ENCODE data around the gene COL21A1. TPM values are rescaled to one million over a fixed set of nuclear protein-coding genes. Genes with fewer than 3 reads are reported as not detected.

Gene COL21A1
- total RNA-seq, 1 experiment from 2014 or later, result 1.8 TPM

GRCh38 chr6:56024931-56025330 lies 222.4 kb downstream of the COL21A1 start:
- H3K27ac ChIP-seq (ENCODE audit: insufficient read length, low read depth, low read length), result no peak overlapping the region
- no peak overlapping the region for H3K9ac ChIP-seq (ENCODE audit: extremely low read depth, insufficient read length, low read length)
- no peak overlapping the region for H3K18ac ChIP-seq (ENCODE audit: insufficient read length, low read depth, low read length)
- no CpG with 5 or more reads among the region's 5 CpGs for WGBS (ENCODE audit: extremely low coverage, insufficient read length, low lambda C conversion rate)
- H2BK120ac ChIP-seq (ENCODE audit: low read depth, low read length, poor library complexity, severe bottlenecking), result no peak overlapping the region
- H3K27me3 ChIP-seq (ENCODE audit: insufficient read depth, low read length), result no peaks in the 10 kb centered on the region
- no peak overlapping the region for H2BK20ac ChIP-seq (ENCODE audit: low read depth, low read length, poor library complexity, severe bottlenecking)
- no peaks in the 10 kb centered on the region for H3K27me3 Mint-ChIP-seq (ENCODE audit: low read depth)
- no peaks in the 10 kb centered on the region for H3K36me3 Mint-ChIP-seq (ENCODE audit: insufficient read depth in 1 of 3, low read depth in 3 of 3)
- peaks cover 11 to 20% of the 10 kb centered on the region in 2 experiments for H3K4me1 Mint-ChIP-seq
- H3K4me3 Mint-ChIP-seq, result no peak overlapping the region
- H2BK12ac ChIP-seq (ENCODE audit: insufficient read length, low read depth, low read length), result no peak overlapping the region
- no peaks in the 10 kb centered on the region; the same call in 1 of the 2 replicates for H3K4me1 ChIP-seq (ENCODE audit: insufficient read depth, low read length)
- H3K23me2 ChIP-seq (ENCODE audit: insufficient read length, low read depth, low read length, poor library complexity, severe bottlenecking), result no peaks in the 10 kb centered on the region
- H4K91ac ChIP-seq (ENCODE audit: insufficient read length, low read depth, low read length), result no peak overlapping the region
- no peak overlapping the region for H3K4me2 ChIP-seq (ENCODE audit: insufficient read depth, insufficient read length, low read length)
- DNase-seq, result no peak
- H2BK15ac ChIP-seq (ENCODE audit: low read depth, low read length), result no peak overlapping the region
- no peak overlapping the region for H3K56ac ChIP-seq (ENCODE audit: insufficient read length, low read depth, low read length)
- H4K20me1 ChIP-seq (ENCODE audit: control insufficient read depth, insufficient read depth, insufficient read length), result no peaks in the 10 kb centered on the region
- H3K27ac Mint-ChIP-seq, result no peak overlapping the region
- H3T11ph ChIP-seq (ENCODE audit: low read length), result no peak overlapping the region
- no peak overlapping the region for H2BK5ac ChIP-seq (ENCODE audit: insufficient read length, low read length)
- no peaks in the 10 kb centered on the region for H3K79me2 ChIP-seq (ENCODE audit: insufficient read depth, low read length)
- no peak overlapping the region for H3K4ac ChIP-seq (ENCODE audit: low read depth, low read length)
- no peak overlapping the region for H2AFZ ChIP-seq (ENCODE audit: low read length)
- H2AK5ac ChIP-seq (ENCODE audit: insufficient read length, low read length), result no peak overlapping the region
- H3K9me3 ChIP-seq (ENCODE audit: control insufficient read depth, low read depth, low read length), result no peaks in the 10 kb centered on the region
- no peak overlapping the region for H4K8ac ChIP-seq (replicated peaks; ENCODE audit: insufficient read length, low read depth, low read length)
- no peak overlapping the region for H3K14ac ChIP-seq (ENCODE audit: insufficient read depth, low read length)
- no peaks in the 10 kb centered on the region for H3K79me1 ChIP-seq (ENCODE audit: insufficient read depth, low read depth, low read length, poor library complexity, severe bottlenecking)
- TF ChIP-seq, protein P1, sequence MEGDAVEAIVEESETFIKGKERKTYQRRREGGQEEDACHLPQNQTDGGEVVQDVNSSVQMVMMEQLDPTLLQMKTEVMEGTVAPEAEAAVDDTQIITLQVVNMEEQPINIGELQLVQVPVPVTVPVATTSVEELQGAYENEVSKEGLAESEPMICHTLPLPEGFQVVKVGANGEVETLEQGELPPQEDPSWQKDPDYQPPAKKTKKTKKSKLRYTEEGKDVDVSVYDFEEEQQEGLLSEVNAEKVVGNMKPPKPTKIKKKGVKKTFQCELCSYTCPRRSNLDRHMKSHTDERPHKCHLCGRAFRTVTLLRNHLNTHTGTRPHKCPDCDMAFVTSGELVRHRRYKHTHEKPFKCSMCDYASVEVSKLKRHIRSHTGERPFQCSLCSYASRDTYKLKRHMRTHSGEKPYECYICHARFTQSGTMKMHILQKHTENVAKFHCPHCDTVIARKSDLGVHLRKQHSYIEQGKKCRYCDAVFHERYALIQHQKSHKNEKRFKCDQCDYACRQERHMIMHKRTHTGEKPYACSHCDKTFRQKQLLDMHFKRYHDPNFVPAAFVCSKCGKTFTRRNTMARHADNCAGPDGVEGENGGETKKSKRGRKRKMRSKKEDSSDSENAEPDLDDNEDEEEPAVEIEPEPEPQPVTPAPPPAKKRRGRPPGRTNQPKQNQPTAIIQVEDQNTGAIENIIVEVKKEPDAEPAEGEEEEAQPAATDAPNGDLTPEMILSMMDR (conservative IDR thresholded peaks at IDR 0.05), result no peak
- no peaks in the 10 kb centered on the region; a peak in 1 of 5 replicates for H3K9me3 Mint-ChIP-seq
- H3K23ac ChIP-seq (ENCODE audit: insufficient read length, low read depth, low read length), result no peak overlapping the region
- H4K5ac ChIP-seq (ENCODE audit: insufficient read length, low read depth, low read length), result no peak overlapping the region
